Activated T-cell treated with anti-CD3 and anti-CD28 coated beads, Interleukin-2, amount 50 U/mL, for 4 hours (primary cell): ENCODE measurements around the gene DAB2IP. TPM values are rescaled to one million over a fixed set of nuclear protein-coding genes. Genes with fewer than 3 reads are reported as not detected.
A peak's percentile ranks its signal among the peaks of the same experiment; 100 is the strongest.
"Not testable (repeated sequence)": the region's sequence is repeated elsewhere in the genome, so short reads cannot be mapped to it uniquely, and the experiment has no call there.

Source experiments
- ATAC-seq, 2 donors: fragments of 200-7000 bp; cut with Tn5 transposase; one replicate each; pipeline ENCODE4 v1.10.0; 2021
- DNase-seq: peaks from one replicate; pipeline ENCODE4 v3.0.0-alpha.2; 2020
- H3K27me3 Mint-ChIP-seq: one replicate; pipeline ENCODE4 v1.8.0; 2021; ENCODE audit warnings: low read depth, mixed read lengths
- H3K36me3 Mint-ChIP-seq: one replicate; pipeline ENCODE4 v1.8.0; 2022; ENCODE audit warnings: mixed read lengths; ENCODE audit not compliant: insufficient read depth
- H3K4me1 Mint-ChIP-seq: one replicate; pipeline ENCODE4 v1.8.0; 2021; ENCODE audit warnings: low read depth, mixed read lengths
- H3K4me3 Mint-ChIP-seq: one replicate; pipeline ENCODE4 v1.8.0; 2021; ENCODE audit warnings: mild to moderate bottlenecking, moderate library complexity, mixed read lengths
- H3K9me3 Mint-ChIP-seq: one replicate; pipeline ENCODE4 v1.8.0; 2021; ENCODE audit warnings: mixed read lengths
- total RNA-seq, 3 donors: library from RNA; stranded (reverse); gene quantifications; one replicate each; pipeline ENCODE4 v1.2.1, GENCODE V29; 2021

The DAB2IP gene
- total RNA-seq, 3 donors from 2014 or later, result 0.14 to 0.24 (median 0.18) TPM

GRCh38 chr9:121783521-121784507, 132.4 kb downstream of the DAB2IP start:
- ATAC-seq (peak in 1 of 2 donors; percentile 9), DNase-seq (no peak)
- H3K9me3 Mint-ChIP-seq, result peaks cover 6% of the 10 kb centered on the region
- H3K4me1 Mint-ChIP-seq, result peaks cover 6% of the 10 kb centered on the region
- no peak overlapping the region for H3K4me3 Mint-ChIP-seq
- peaks cover 13% of the 10 kb centered on the region for H3K27me3 Mint-ChIP-seq
- H3K36me3 Mint-ChIP-seq, result no peaks in the 10 kb centered on the region

- Mint-ChIP-seq H3K36me3 (no peaks in the 10 kb centered on the region), H3K9me3 (no peaks in the 10 kb centered on the region), H3K4me3 (no peak overlapping the region), H3K27me3 (peaks cover 16% of the 10 kb centered on the region), H3K4me1 (peaks cover 6% of the 10 kb centered on the region)
- no peak for ATAC-seq
- DNase-seq, result no peak
These were observed 133.4 kb downstream of the DAB2IP start for GRCh38 chr9:121784731-121785411.

GRCh38 chr9:121785673-121786542, 134.5 kb downstream of the DAB2IP start:
- Mint-ChIP-seq H3K9me3 (no peaks in the 10 kb centered on the region), H3K36me3 (no peaks in the 10 kb centered on the region), H3K27me3 (peaks cover 16% of the 10 kb centered on the region), H3K4me3 (no peak overlapping the region), H3K4me1 (peaks cover 6% of the 10 kb centered on the region)
- ATAC-seq (no peak), DNase-seq (no peak)

- Mint-ChIP-seq H3K4me1 (peaks cover 6% of the 10 kb centered on the region), H3K36me3 (no peaks in the 10 kb centered on the region), H3K4me3 (no peak overlapping the region), H3K9me3 (no peaks in the 10 kb centered on the region), H3K27me3 (peaks cover 12% of the 10 kb centered on the region)
- ATAC-seq (no peak), DNase-seq (no peak)
These were observed 135.1 kb downstream of the DAB2IP start for GRCh38 chr9:121786543-121786948.

- ATAC-seq (no peak), DNase-seq (no peak)
- Mint-ChIP-seq H3K4me1 (peaks cover 6% of the 10 kb centered on the region), H3K9me3 (no peaks in the 10 kb centered on the region), H3K27me3 (peaks cover 10% of the 10 kb centered on the region), H3K4me3 (no peak overlapping the region), H3K36me3 (no peaks in the 10 kb centered on the region)
These were observed 135.6 kb downstream of the DAB2IP start for GRCh38 chr9:121786998-121787422.

- peaks cover 3% of the 10 kb centered on the region for H3K4me1 Mint-ChIP-seq
- no peak for DNase-seq
- ATAC-seq, result no peak
- H3K27me3 Mint-ChIP-seq, result peaks cover 8% of the 10 kb centered on the region
- H3K9me3 Mint-ChIP-seq, result no peaks in the 10 kb centered on the region
- no peaks in the 10 kb centered on the region for H3K36me3 Mint-ChIP-seq
- no peak overlapping the region for H3K4me3 Mint-ChIP-seq
These were observed 137.4 kb downstream of the DAB2IP start for GRCh38 chr9:121788686-121789366.

- no peak overlapping the region for H3K4me3 Mint-ChIP-seq
- no peaks in the 10 kb centered on the region for H3K36me3 Mint-ChIP-seq
- DNase-seq (no peak), ATAC-seq (no peak)
- no peaks in the 10 kb centered on the region for H3K9me3 Mint-ChIP-seq
- H3K4me1 Mint-ChIP-seq, result no peaks in the 10 kb centered on the region
- H3K27me3 Mint-ChIP-seq, result peaks cover 8% of the 10 kb centered on the region
These were observed 139.4 kb downstream of the DAB2IP start for GRCh38 chr9:121790841-121791240.

GRCh38 chr9:121792476-121792875, 141.0 kb downstream of the DAB2IP start:
- H3K36me3 Mint-ChIP-seq, H3K4me3 Mint-ChIP-seq, ATAC-seq, H3K27me3 Mint-ChIP-seq, H3K4me1 Mint-ChIP-seq, H3K9me3 Mint-ChIP-seq, DNase-seq: not testable (repeated sequence)

- H3K4me3 Mint-ChIP-seq, DNase-seq, H3K36me3 Mint-ChIP-seq, H3K27me3 Mint-ChIP-seq, ATAC-seq, H3K9me3 Mint-ChIP-seq, H3K4me1 Mint-ChIP-seq: not testable (repeated sequence)
These were observed 142.9 kb downstream of the DAB2IP start for GRCh38 chr9:121794334-121794733.

- Mint-ChIP-seq H3K4me1 (no peaks in the 10 kb centered on the region), H3K4me3 (no peak overlapping the region), H3K9me3 (no peaks in the 10 kb centered on the region), H3K36me3 (no peaks in the 10 kb centered on the region), H3K27me3 (peaks cover 5% of the 10 kb centered on the region)
- ATAC-seq (no peak), DNase-seq (no peak)
These were observed 145.6 kb downstream of the DAB2IP start for GRCh38 chr9:121797081-121797480.

GRCh38 chr9:121798941-121799340, 147.5 kb downstream of the DAB2IP start:
- H3K36me3 Mint-ChIP-seq, result no peaks in the 10 kb centered on the region
- peaks cover 7% of the 10 kb centered on the region for H3K27me3 Mint-ChIP-seq
- no peaks in the 10 kb centered on the region for H3K4me1 Mint-ChIP-seq
- peaks cover under 1% of the 10 kb centered on the region for H3K9me3 Mint-ChIP-seq
- ATAC-seq, result no peak
- DNase-seq, result no peak
- no peak overlapping the region for H3K4me3 Mint-ChIP-seq

- Mint-ChIP-seq H3K9me3 (peaks cover 12% of the 10 kb centered on the region), H3K4me3 (no peak overlapping the region), H3K27me3 (peaks cover 7% of the 10 kb centered on the region), H3K36me3 (no peaks in the 10 kb centered on the region), H3K4me1 (no peaks in the 10 kb centered on the region)
- no peak for DNase-seq
- no peak for ATAC-seq
These were observed 148.9 kb downstream of the DAB2IP start for GRCh38 chr9:121800376-121800775.

GRCh38 chr9:121801579-121801978, 150.1 kb downstream of the DAB2IP start:
- ATAC-seq (no peak), DNase-seq (no peak)
- no peak overlapping the region for H3K4me3 Mint-ChIP-seq
- peaks cover 7% of the 10 kb centered on the region for H3K27me3 Mint-ChIP-seq
- H3K9me3 Mint-ChIP-seq, result peaks cover 12% of the 10 kb centered on the region
- H3K4me1 Mint-ChIP-seq, result no peaks in the 10 kb centered on the region
- H3K36me3 Mint-ChIP-seq, result no peaks in the 10 kb centered on the region
